Spinal cord (tissue), 10 donors: ENCODE results near the gene CAD. TPM values are rescaled to one million over a fixed set of nuclear protein-coding genes. Genes with fewer than 3 reads are reported as not detected.

Experiments used
- DNase-seq, 6 donors: peaks; one replicate each; pipeline versions ENCODE4 v3.0.0 to v3.0.0-alpha.2; 2013 to 2015; ENCODE audit warnings: low spot score in 6 of 6, low read depth in 4 of 6
- H3K27ac ChIP-seq: one replicate; pipeline ENCODE4 v1.5.1; 2013; ENCODE audit warnings: low read depth, low read length, control low read depth
- H3K27me3 ChIP-seq: one replicate; pipeline ENCODE4 v1.6.1; 2013; ENCODE audit warnings: low read length; ENCODE audit not compliant: control insufficient read depth, insufficient read depth
- H3K36me3 ChIP-seq: one replicate; pipeline ENCODE4 v1.6.1; 2013; ENCODE audit warnings: low read length; ENCODE audit not compliant: control insufficient read depth, insufficient read depth
- H3K4me1 ChIP-seq: one replicate; pipeline ENCODE4 v1.6.1; 2013; ENCODE audit warnings: low read length; ENCODE audit not compliant: control insufficient read depth, insufficient read depth
- H3K4me3 ChIP-seq: one replicate; pipeline ENCODE4 v1.5.1; 2013; ENCODE audit warnings: low read depth, low read length, control low read depth
- H3K9me3 ChIP-seq: one replicate; pipeline ENCODE4 v1.6.1; 2013; ENCODE audit warnings: low read length; ENCODE audit not compliant: control insufficient read depth, insufficient read depth
- WGBS: methylation state at CpG from one replicate; pipeline ENCODE4 v1.1.5; 2013; ENCODE audit warnings: missing lambda C conversion rate; ENCODE audit not compliant: insufficient coverage; 5-methylcytosine and 5-hydroxymethylcytosine counted together
- polyA plus RNA-seq, 2 donors: library from polyadenylated mRNA; unstranded; fragments of 120-200 nt; gene quantifications; one replicate each; pipeline ENCODE4 v1.2.1, GENCODE V29; 2013; ENCODE audit not compliant: insufficient read length in 2 of 2
- total RNA-seq, 2 donors: library from RNA; depleted of rRNA in 1 of 2; stranded (reverse); fragments of 120-200 nt in 1 of 2; fragments of >200 nt in 1 of 2; gene quantifications; one replicate each; pipeline versions ENCODE4 v1.2.3 to v1.2.4, GENCODE V29; 2013 to 2014
- donor health status: healthy.

The CAD gene
- total and polyA plus RNA-seq, 4 donors = 26.5 to 49.2 (median 34.5) TPM

- Histone ChIP-seq H3K27me3 (no peaks in the 10 kb centered on the region), H3K9me3 (no peaks in the 10 kb centered on the region), H3K4me1 (no peaks in the 10 kb centered on the region), H3K4me3 (no peak overlapping the region), H3K27ac (no peak overlapping the region), H3K36me3 (peaks cover 100% of the 10 kb centered on the region)
- 98% methylated on average over 15 of the region's 15 CpGs for WGBS
- DNase-seq = no peak
Observed at GRCh38 chr2:27237341-27237945, 20.3 kb downstream of the CAD start.

- H3K9me3 ChIP-seq = no peaks in the 10 kb centered on the region
- H3K4me3 ChIP-seq = no peak overlapping the region
- 96% methylated on average over 8 of the region's 8 CpGs for WGBS
- no peaks in the 10 kb centered on the region for H3K27me3 ChIP-seq
- H3K4me1 ChIP-seq = no peaks in the 10 kb centered on the region
- no peak overlapping the region for H3K27ac ChIP-seq
- H3K36me3 ChIP-seq = peaks cover 100% of the 10 kb centered on the region
- DNase-seq = no peak
Observed at GRCh38 chr2:27238976-27239375, 21.8 kb downstream of the CAD start.

- no peaks in the 10 kb centered on the region for H3K9me3 ChIP-seq
- WGBS = 100% methylated on average over 1 of the region's 9 CpGs
- no peaks in the 10 kb centered on the region for H3K4me1 ChIP-seq
- H3K27ac ChIP-seq = no peak overlapping the region
- H3K27me3 ChIP-seq = no peaks in the 10 kb centered on the region
- H3K4me3 ChIP-seq = no peak overlapping the region
- H3K36me3 ChIP-seq = peaks cover 86% of the 10 kb centered on the region
- DNase-seq = no peak
Observed at GRCh38 chr2:27240406-27240805, 23.2 kb downstream of the CAD start.

GRCh38 chr2:27241761-27242613, 24.8 kb downstream of the CAD start:
- H3K4me1 ChIP-seq = no peaks in the 10 kb centered on the region
- H3K36me3 ChIP-seq = peaks cover 70% of the 10 kb centered on the region
- H3K27ac ChIP-seq = no peak overlapping the region
- no peaks in the 10 kb centered on the region for H3K9me3 ChIP-seq
- H3K4me3 ChIP-seq = no peak overlapping the region
- no peak for DNase-seq
- H3K27me3 ChIP-seq = no peaks in the 10 kb centered on the region
- WGBS = 89% methylated on average over 24 of the region's 24 CpGs

- H3K36me3 ChIP-seq = peaks cover 64% of the 10 kb centered on the region
- H3K4me3 ChIP-seq = no peak overlapping the region
- no peak for DNase-seq
- WGBS = 96% methylated on average over 14 of the region's 16 CpGs
- H3K4me1 ChIP-seq = no peaks in the 10 kb centered on the region
- H3K27ac ChIP-seq = no peak overlapping the region
- H3K27me3 ChIP-seq = no peaks in the 10 kb centered on the region
- no peaks in the 10 kb centered on the region for H3K9me3 ChIP-seq
Observed at GRCh38 chr2:27242614-27242951, 25.4 kb downstream of the CAD start.

GRCh38 chr2:27243391-27244130, 26.4 kb downstream of the CAD start:
- no peak overlapping the region for H3K4me3 ChIP-seq
- H3K27ac ChIP-seq = no peak overlapping the region
- peaks cover 54% of the 10 kb centered on the region for H3K36me3 ChIP-seq
- no peak for DNase-seq
- no peaks in the 10 kb centered on the region for H3K4me1 ChIP-seq
- H3K27me3 ChIP-seq = no peaks in the 10 kb centered on the region
- WGBS = 90% methylated on average over 18 of the region's 19 CpGs
- H3K9me3 ChIP-seq = no peaks in the 10 kb centered on the region

GRCh38 chr2:27245116-27245515, 27.9 kb downstream of the CAD start:
- H3K4me1 ChIP-seq = peaks cover 7% of the 10 kb centered on the region
- 75% methylated on average over 5 of the region's 10 CpGs for WGBS
- no peak overlapping the region for H3K4me3 ChIP-seq
- no peaks in the 10 kb centered on the region for H3K27me3 ChIP-seq
- no peak for DNase-seq
- no peak overlapping the region for H3K27ac ChIP-seq
- H3K9me3 ChIP-seq = no peaks in the 10 kb centered on the region
- peaks cover 39% of the 10 kb centered on the region for H3K36me3 ChIP-seq

- Histone ChIP-seq H3K4me3 (no peak overlapping the region), H3K4me1 (peaks cover 12% of the 10 kb centered on the region), H3K9me3 (no peaks in the 10 kb centered on the region), H3K27me3 (no peaks in the 10 kb centered on the region), H3K36me3 (peaks cover 34% of the 10 kb centered on the region), H3K27ac (no peak overlapping the region)
- no peak for DNase-seq
- WGBS = 86% methylated on average over 1 of the region's 4 CpGs
Observed at GRCh38 chr2:27245626-27246025, 28.5 kb downstream of the CAD start.

- Histone ChIP-seq H3K9me3 (no peaks in the 10 kb centered on the region), H3K4me1 (peaks cover 23% of the 10 kb centered on the region), H3K36me3 (peaks cover 12% of the 10 kb centered on the region), H3K27ac (no peak overlapping the region), H3K27me3 (peaks cover 2% of the 10 kb centered on the region), H3K4me3 (no peak overlapping the region)
- 91% methylated on average over 4 of the region's 4 CpGs for WGBS
- no peak for DNase-seq
Observed at GRCh38 chr2:27247893-27248292, 30.7 kb downstream of the CAD start.
